Neuronal stem cell (in vitro differentiated cells): ENCODE results near the gene AOAH.
"Not testable (repeated sequence)": the region's sequence is repeated elsewhere in the genome, so short reads cannot be mapped to it uniquely, and the experiment has no call there.

Experiments used
- DNase-seq: peaks from one replicate; pipeline ENCODE4 v3.0.0-alpha.2; 2013; ENCODE audit warnings: low spot score
- H2AFZ ChIP-seq: one replicate; pipeline ENCODE4 v1.6.1; 2013; ENCODE audit warnings: mild to moderate bottlenecking, low read length, inconsistent platforms
- H2AK5ac ChIP-seq: 2 replicates; pipeline ENCODE4 v1.6.1; 2013; ENCODE audit warnings: low read depth, mild to moderate bottlenecking, inconsistent platforms, low read length, moderate library complexity, mixed read lengths
- H2BK120ac ChIP-seq: 2 replicates; pipeline ENCODE4 v1.6.1; 2013; ENCODE audit warnings: low read depth, mild to moderate bottlenecking, inconsistent platforms, low read length, moderate library complexity, mixed read lengths
- H2BK12ac ChIP-seq: one replicate; pipeline ENCODE4 v1.6.1; 2013; ENCODE audit warnings: low read length, inconsistent platforms
- H2BK15ac ChIP-seq: 2 replicates; pipeline ENCODE4 v1.6.1; 2013; ENCODE audit warnings: mild to moderate bottlenecking, low read length, inconsistent platforms, mixed read lengths
- H2BK5ac ChIP-seq: one replicate; pipeline ENCODE4 v1.6.1; 2013; ENCODE audit warnings: inconsistent platforms, mild to moderate bottlenecking, low read length, moderate library complexity
- H3K14ac ChIP-seq: one replicate; pipeline ENCODE4 v1.6.1; 2013; ENCODE audit warnings: low read length, inconsistent platforms
- H3K18ac ChIP-seq: 2 replicates; pipeline ENCODE4 v1.6.1; 2013; ENCODE audit warnings: low read length, inconsistent platforms
- H3K23ac ChIP-seq: 2 replicates; pipeline ENCODE4 v1.6.1; 2013; ENCODE audit warnings: low read depth, mild to moderate bottlenecking, mixed read lengths, low read length, inconsistent platforms; ENCODE audit not compliant: poor library complexity
- H3K27ac ChIP-seq: replicated peaks from 3 replicates; pipeline ENCODE4 v1.5.1; 2013; ENCODE audit warnings: low read length, inconsistent platforms
- H3K27me3 ChIP-seq, 3 experiments: 2 replicates each; pipeline ENCODE4 v1.6.1; 2013; ENCODE audit warnings: low read length in 3 of 3, mild to moderate bottlenecking in 2 of 3, inconsistent platforms in 1 of 3, low read depth in 1 of 3, mixed read lengths in 1 of 3, moderate library complexity in 1 of 3; ENCODE audit not compliant: control insufficient read depth in 3 of 3, insufficient read depth in 3 of 3
- H3K36me3 ChIP-seq, 2 donors: replicated peaks in 1 of 2; 2 replicates each; pipeline ENCODE4 v1.6.1; 2013; ENCODE audit warnings: low read length in 2 of 2; ENCODE audit not compliant: control insufficient read depth in 2 of 2, insufficient read depth in 2 of 2
- H3K4ac ChIP-seq: 2 replicates; pipeline ENCODE4 v1.6.1; 2013; ENCODE audit warnings: inconsistent platforms, mild to moderate bottlenecking, low read length, moderate library complexity
- H3K4me1 ChIP-seq, 2 donors: 1 replicate in 1 of 2; 2 replicates in 1 of 2; pipeline ENCODE4 v1.6.1; 2013; ENCODE audit warnings: low read length in 2 of 2, low read depth in 1 of 2; ENCODE audit not compliant: control insufficient read depth in 2 of 2, insufficient read depth in 1 of 2
- H3K4me2 ChIP-seq: one replicate; pipeline ENCODE4 v1.6.1; 2013; ENCODE audit warnings: mild to moderate bottlenecking, low read length, inconsistent platforms; ENCODE audit not compliant: insufficient read depth, poor library complexity, severe bottlenecking
- H3K4me3 ChIP-seq, 2 donors: 2 replicates each; pipeline ENCODE4 v1.5.1; 2013; ENCODE audit warnings: low read length in 2 of 2, mild to moderate bottlenecking in 2 of 2, inconsistent platforms in 1 of 2, moderate library complexity in 1 of 2
- H3K79me1 ChIP-seq: one replicate; pipeline ENCODE4 v1.6.1; 2013; ENCODE audit warnings: low read depth, mild to moderate bottlenecking, inconsistent platforms, low read length, moderate library complexity
- H3K9ac ChIP-seq: one replicate; pipeline ENCODE4 v1.6.1; 2013; ENCODE audit warnings: mild to moderate bottlenecking, low read depth, low read length, inconsistent platforms; ENCODE audit not compliant: poor library complexity
- H3K9me3 ChIP-seq, 2 donors: replicated peaks in 1 of 2; 2 replicates each; pipeline versions ENCODE3 to v1.6.1; 2013; ENCODE audit warnings: low read length in 2 of 2, mild to moderate bottlenecking in 2 of 2, inconsistent platforms in 1 of 2, low read depth in 1 of 2, mixed read lengths in 1 of 2, moderate library complexity in 1 of 2; ENCODE audit not compliant: control insufficient read depth in 2 of 2, insufficient read depth in 1 of 2
- H4K8ac ChIP-seq: one replicate; pipeline ENCODE4 v1.6.1; 2013; ENCODE audit warnings: low read depth, mild to moderate bottlenecking, inconsistent platforms, low read length, moderate library complexity
- H4K91ac ChIP-seq: one replicate; pipeline ENCODE4 v1.6.1; 2013; ENCODE audit warnings: low read length, low read depth, mild to moderate bottlenecking, inconsistent platforms; ENCODE audit not compliant: poor library complexity
- WGBS, 2 donors: extraction: QIAGEN DNeasy Blood & Tissue Kit; methylation state at CpG; one replicate each; pipeline ENCODE4 v1.1.7; 2013; ENCODE audit warnings: missing lambda C conversion rate in 2 of 2, mixed read lengths in 1 of 2; ENCODE audit not compliant: insufficient read length in 2 of 2, insufficient replicate concordance in 1 of 2; ENCODE audit errors: extremely low coverage in 2 of 2; 5-methylcytosine and 5-hydroxymethylcytosine counted together

The AOAH gene

DNA sequence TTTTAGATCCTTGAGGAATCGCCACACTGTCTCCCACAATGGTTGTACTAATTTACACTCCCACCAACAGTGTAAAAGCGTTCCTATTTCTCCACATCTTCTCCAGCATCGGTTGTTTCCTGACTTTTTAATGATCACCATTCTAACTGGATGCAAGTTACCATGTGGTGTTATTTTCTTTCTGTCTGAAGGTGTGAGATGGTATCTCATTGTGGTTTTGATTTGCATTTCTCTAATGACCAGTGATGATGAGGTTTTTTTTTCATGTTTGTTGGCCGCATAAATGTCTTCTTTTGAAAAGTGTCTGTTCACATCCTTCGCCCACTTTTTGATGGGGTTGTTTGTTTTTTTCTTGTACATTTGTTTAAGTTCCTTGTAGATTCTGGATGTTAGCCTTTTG is 20.4 kb downstream of the AOAH start:
- H3K27me3 ChIP-seq, H2BK5ac ChIP-seq, H3K14ac ChIP-seq, H3K36me3 ChIP-seq, H2BK15ac ChIP-seq, H3K9ac ChIP-seq, H3K4me2 ChIP-seq, H3K4ac ChIP-seq, DNase-seq, H4K91ac ChIP-seq, H2AK5ac ChIP-seq, H3K4me1 ChIP-seq, H2BK12ac ChIP-seq, H3K23ac ChIP-seq, H3K79me1 ChIP-seq, H3K18ac ChIP-seq, H3K4me3 ChIP-seq, H3K9me3 ChIP-seq, H2AFZ ChIP-seq, H2BK120ac ChIP-seq, H4K8ac ChIP-seq, H3K27ac ChIP-seq: not testable (repeated sequence)
- no CpG with 5 or more reads among the region's 5 CpGs for WGBS, 2 donors

DNA sequence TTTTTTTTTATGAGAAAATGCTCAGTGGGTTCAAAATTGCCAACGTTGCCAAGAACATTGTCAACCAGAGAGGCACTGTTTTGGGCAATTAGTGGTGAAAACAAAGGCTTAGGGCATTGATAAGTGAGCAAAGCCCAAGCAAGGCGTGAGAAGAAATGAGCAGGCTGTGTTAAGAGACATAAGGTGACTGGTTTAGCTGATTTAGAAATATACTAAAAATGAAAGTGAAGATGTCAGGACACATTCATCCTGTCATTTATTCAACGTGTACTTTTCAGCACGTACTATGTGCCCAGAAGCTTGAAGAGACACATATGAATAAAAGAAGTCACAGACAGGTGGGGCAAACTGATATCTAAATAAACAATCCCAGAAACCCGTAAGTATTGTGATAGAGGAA is 31.8 kb downstream of the AOAH start:
- Histone ChIP-seq H3K79me1 (no peaks in the 10 kb centered on the region), H3K27ac (no peak overlapping the region), H3K23ac (no peak overlapping the region)

DNA sequence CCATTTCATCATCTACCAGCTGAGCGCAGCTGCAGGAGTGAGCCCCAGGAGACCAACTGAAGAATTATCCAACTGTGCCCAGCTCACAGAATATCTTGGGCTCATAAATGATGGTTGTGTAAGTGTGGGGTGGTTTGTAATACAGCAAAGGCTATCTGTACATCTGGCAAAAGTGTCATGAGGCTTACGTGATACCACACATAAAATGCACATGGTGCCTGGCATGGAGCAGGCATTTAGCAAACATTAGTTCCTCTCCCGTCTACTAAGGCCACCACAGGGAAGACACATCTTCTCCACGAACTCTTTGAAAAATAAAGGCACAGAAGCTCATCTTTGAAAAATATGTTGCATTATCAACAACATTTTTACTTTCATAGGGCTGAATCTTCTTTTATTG is 32.3 kb downstream of the AOAH start:
- Histone ChIP-seq H3K9me3 (no peaks in the 10 kb centered on the region), H4K91ac (no peak overlapping the region), H2BK120ac (no peak overlapping the region), H2BK12ac (no peak overlapping the region), H3K4me2 (no peak overlapping the region), H3K36me3 (no peaks in the 10 kb centered on the region), H4K8ac (no peak overlapping the region), H2AK5ac (no peak overlapping the region), H3K27ac (no peak overlapping the region), H3K18ac (no peak overlapping the region), H3K27me3 (no peaks in the 10 kb centered on the region), H2BK15ac (no peak overlapping the region), H3K14ac (no peak overlapping the region), H3K23ac (no peak overlapping the region), H3K4me3 (no peak overlapping the region), H3K4ac (no peak overlapping the region), H3K9ac (no peak overlapping the region), H3K79me1 (no peaks in the 10 kb centered on the region), H3K4me1 (no peaks in the 10 kb centered on the region), H2BK5ac (no peak overlapping the region), H2AFZ (no peak overlapping the region)
- no CpG with 5 or more reads among the region's 4 CpGs for WGBS, 2 donors
- no peak for DNase-seq

More for the DNA sequence above, 31.8 kb downstream of the AOAH start:
- Histone ChIP-seq H4K91ac (no peak overlapping the region), H3K9me3 (no peaks in the 10 kb centered on the region), H2AK5ac (no peak overlapping the region), H2AFZ (no peak overlapping the region), H3K4me3 (no peak overlapping the region), H3K36me3 (no peaks in the 10 kb centered on the region), H3K9ac (no peak overlapping the region), H2BK12ac (no peak overlapping the region), H2BK5ac (no peak overlapping the region), H3K4ac (no peak overlapping the region), H3K4me2 (no peak overlapping the region), H3K18ac (no peak overlapping the region), H4K8ac (no peak overlapping the region), H3K27me3 (no peaks in the 10 kb centered on the region), H3K4me1 (no peaks in the 10 kb centered on the region), H2BK15ac (no peak overlapping the region), H2BK120ac (no peak overlapping the region), H3K14ac (no peak overlapping the region)
- no peak for DNase-seq
- WGBS, 2 donors = no CpG with 5 or more reads among the region's 5 CpGs

DNA sequence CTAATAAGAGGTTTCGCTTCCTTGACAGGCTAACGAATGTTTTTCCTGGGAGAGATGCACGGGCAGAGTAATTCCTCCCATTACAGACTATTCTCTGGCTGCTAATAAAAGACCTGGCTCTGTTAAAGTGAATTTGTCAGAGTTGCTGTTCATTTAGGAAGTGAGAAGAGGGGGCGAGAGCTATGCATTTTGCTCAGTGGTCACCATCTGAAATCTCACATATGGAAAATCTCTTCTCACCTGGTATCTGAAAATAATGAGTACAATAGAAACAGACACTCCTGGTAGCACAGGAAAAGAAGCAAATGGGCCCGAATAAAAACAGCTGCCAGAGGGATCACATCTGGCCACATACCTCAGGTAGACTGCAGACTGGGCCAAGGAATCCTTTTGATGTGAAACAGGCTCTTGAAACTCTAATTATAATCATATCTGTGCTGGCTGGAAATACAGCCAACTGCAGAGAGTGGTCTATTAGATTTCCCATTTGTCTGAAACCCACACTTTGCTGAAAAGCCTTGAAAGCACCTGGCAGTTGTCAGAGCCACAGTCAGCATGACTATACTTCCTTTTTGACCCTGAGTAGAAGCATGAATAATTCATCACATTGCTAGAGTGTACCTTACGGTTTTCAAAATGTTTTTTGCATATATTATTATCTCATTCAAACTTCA is 33.6 kb downstream of the AOAH start:
- no peak overlapping the region for H2BK15ac ChIP-seq
- WGBS, 2 donors = no CpG with 5 or more reads among the region's 6 CpGs

More for the DNA sequence above, 33.6 kb downstream of the AOAH start:
- H3K4me2 ChIP-seq = no peak overlapping the region
- no peak overlapping the region for H3K4ac ChIP-seq
- no peaks in the 10 kb centered on the region for H3K9me3 ChIP-seq
- H3K27me3 ChIP-seq = no peaks in the 10 kb centered on the region
- H3K18ac ChIP-seq = no peak overlapping the region
- no peaks in the 10 kb centered on the region for H3K36me3 ChIP-seq
- no peak overlapping the region for H4K91ac ChIP-seq
- no peak overlapping the region for H3K9ac ChIP-seq
- no peak overlapping the region for H4K8ac ChIP-seq
- no peak overlapping the region for H2BK120ac ChIP-seq
- H2AK5ac ChIP-seq = no peak overlapping the region
- H3K4me3 ChIP-seq = no peak overlapping the region
- no peaks in the 10 kb centered on the region for H3K79me1 ChIP-seq
- H3K27ac ChIP-seq = no peak overlapping the region
- no peak overlapping the region for H3K14ac ChIP-seq
- H2AFZ ChIP-seq = no peak overlapping the region
- no peak overlapping the region for H2BK5ac ChIP-seq
- H3K4me1 ChIP-seq = peaks cover 0 to 1% of the 10 kb centered on the region in 2 donors
- H2BK12ac ChIP-seq = no peak overlapping the region
- no peak for DNase-seq
- no peak overlapping the region for H3K23ac ChIP-seq
